ENCODE measurements around the gene ATG4B. TPM values are rescaled to one million over a fixed set of nuclear protein-coding genes. Genes with fewer than 3 reads are reported as not detected.
A peak's percentile ranks its signal among the peaks of the same experiment; 100 is the strongest.

ATG4B gene
- total RNA-seq, 1 donor from 2014 or later, result 80.7 TPM

GRCh38 chr2:241627675-241628074 lies 9.8 kb upstream of the ATG4B start:
- H3K27me3 Mint-ChIP-seq (ENCODE audit: insufficient read depth, low read depth), result no peaks in the 10 kb centered on the region
- H3K4me1 Mint-ChIP-seq, result peaks cover 6% of the 10 kb centered on the region
- Histone ChIP-seq H3K9ac (no peak overlapping the region), H3K27ac (no peak overlapping the region), H3K36me3 (no peaks in the 10 kb centered on the region), H4K20me1 (ENCODE audit: low read depth) (peaks cover 14% of the 10 kb centered on the region), H3K79me2 (ENCODE audit: low read depth) (peaks cover 51% of the 10 kb centered on the region), H3F3A (ENCODE audit: low read depth) (no peaks in the 10 kb centered on the region), H3K27me3 (no peaks in the 10 kb centered on the region), H3K4me1 (no peaks in the 10 kb centered on the region), H3K4me2 (no peak overlapping the region), H3K9me3 (ENCODE audit: low read depth) (no peaks in the 10 kb centered on the region), H2AFZ (replicated peaks) (no peak overlapping the region), H3K4me3 (no peak overlapping the region)
- H3K27ac Mint-ChIP-seq, result no peak overlapping the region
- peaks cover 23% of the 10 kb centered on the region for H3K36me3 Mint-ChIP-seq
- no peaks in the 10 kb centered on the region for H3K9me3 Mint-ChIP-seq
- TF ChIP-seq CTCF (IDR thresholded peaks at IDR 0.05) (no peak), EZH2phosphoT487 (IDR thresholded peaks at IDR 0.05) (no peak), EZH2 (IDR thresholded peaks at IDR 0.05) (no peak)
- no peak for DNase-seq (ENCODE audit: low spot score)
- no peak overlapping the region for H3K4me3 Mint-ChIP-seq

GRCh38 chr2:241629762-241630435 lies 7.6 kb upstream of the ATG4B start:
- Histone ChIP-seq H3K79me2 (ENCODE audit: low read depth) (peaks cover 56% of the 10 kb centered on the region), H3K27me3 (no peaks in the 10 kb centered on the region), H3K27ac (no peak overlapping the region), H2AFZ (replicated peaks) (no peak overlapping the region), H3K4me3 (no peak overlapping the region), H3K4me2 (no peak overlapping the region), H4K20me1 (ENCODE audit: low read depth) (peaks cover 20% of the 10 kb centered on the region), H3K36me3 (no peaks in the 10 kb centered on the region), H3K9ac (no peak overlapping the region), H3K4me1 (no peaks in the 10 kb centered on the region), H3K9me3 (ENCODE audit: low read depth) (no peaks in the 10 kb centered on the region), H3F3A (ENCODE audit: low read depth) (no peaks in the 10 kb centered on the region)
- Mint-ChIP-seq H3K4me1 (peaks cover 9% of the 10 kb centered on the region), H3K27me3 (ENCODE audit: insufficient read depth, low read depth) (no peaks in the 10 kb centered on the region), H3K4me3 (no peak overlapping the region), H3K9me3 (no peaks in the 10 kb centered on the region), H3K36me3 (peaks cover 26% of the 10 kb centered on the region), H3K27ac (peak overlapping the region; percentile 63)
- no peak for DNase-seq (ENCODE audit: low spot score)
- TF ChIP-seq EZH2 (IDR thresholded peaks at IDR 0.05), result no peak
- TF ChIP-seq CTCF (IDR thresholded peaks at IDR 0.05), result no peak
- TF ChIP-seq EZH2phosphoT487 (IDR thresholded peaks at IDR 0.05), result no peak

GRCh38 chr2:241632478-241633325 lies 4.8 kb upstream of the ATG4B start:
- H3F3A ChIP-seq (ENCODE audit: low read depth), result peaks cover 6% of the 10 kb centered on the region
- H3K9me3 ChIP-seq (ENCODE audit: low read depth), result no peaks in the 10 kb centered on the region
- no peak overlapping the region for H2AFZ ChIP-seq (replicated peaks)
- no peak overlapping the region for H3K4me3 ChIP-seq
- no peak for DNase-seq (ENCODE audit: low spot score)
- no peaks in the 10 kb centered on the region for H3K36me3 ChIP-seq
- no peak for TF ChIP-seq EZH2 (IDR thresholded peaks at IDR 0.05)
- TF ChIP-seq EZH2phosphoT487 (IDR thresholded peaks at IDR 0.05), result no peak
- no peak for TF ChIP-seq CTCF (IDR thresholded peaks at IDR 0.05)
- no peak overlapping the region for H3K9ac ChIP-seq
- H4K20me1 ChIP-seq (ENCODE audit: low read depth), result peaks cover 32% of the 10 kb centered on the region
- Mint-ChIP-seq H3K4me3 (no peak overlapping the region), H3K9me3 (no peaks in the 10 kb centered on the region), H3K27me3 (ENCODE audit: insufficient read depth, low read depth) (no peaks in the 10 kb centered on the region), H3K27ac (no peak overlapping the region), H3K36me3 (peaks cover 16% of the 10 kb centered on the region), H3K4me1 (peaks cover 11% of the 10 kb centered on the region)
- no peak overlapping the region for H3K27ac ChIP-seq
- peaks cover 3% of the 10 kb centered on the region for H3K4me1 ChIP-seq
- H3K27me3 ChIP-seq, result no peaks in the 10 kb centered on the region
- no peak overlapping the region for H3K4me2 ChIP-seq
- peaks cover 66% of the 10 kb centered on the region for H3K79me2 ChIP-seq (ENCODE audit: low read depth)
